ENCODE results near the gene WNT5B. TPM values are rescaled to one million over a fixed set of nuclear protein-coding genes. Genes with fewer than 3 reads are reported as not detected.
"Not testable (repeated sequence)": the region's sequence is repeated elsewhere in the genome, so short reads cannot be mapped to it uniquely, and the experiment has no call there.

Gene WNT5B
- total and polyA plus RNA-seq, 8 donors, result 0.72 to 2.8 (median 0.86) TPM

GRCh38 chr12:1692226-1692625, 63.2 kb downstream of the WNT5B start:
- H3K27me3 ChIP-seq, result no peaks in the 10 kb centered on the region
- 18 to 28% methylated on average over 4 of the region's 4 CpGs for WGBS, 2 donors
- peak overlapping the region in 3 of 4 donors; percentile 91 to 93 (median 91) for H3K4me3 ChIP-seq
- ATAC-seq (no peak), FAIRE-seq (no peak), DNase-seq (no peak)
- intact Hi-C loops (cut with DNase I), result no loop called here
- TF ChIP-seq CTCF (IDR thresholded peaks at IDR 0.05), result no peak
- no peaks in the 10 kb centered on the region for H3K36me3 ChIP-seq
- H3K27ac ChIP-seq, result no peak overlapping the region
- peaks cover 0 to 14% (median 13%) of the 10 kb centered on the region in 3 donors for H3K4me1 ChIP-seq
- no peaks in the 10 kb centered on the region for H3K9me3 ChIP-seq

- no peaks in the 10 kb centered on the region for H3K9me3 ChIP-seq
- H3K36me3 ChIP-seq, result no peaks in the 10 kb centered on the region
- no peak for ATAC-seq
- no peak for TF ChIP-seq CTCF (IDR thresholded peaks at IDR 0.05)
- H3K4me3 ChIP-seq, result peak overlapping the region in 1 of 4 donors; percentile 91
- DNase-seq, result no peak
- 77 to 80% methylated on average over 15 of the region's 15 CpGs for WGBS, 2 donors
- no peak overlapping the region for H3K27ac ChIP-seq
- intact Hi-C loops (cut with DNase I), result no loop called here
- H3K4me1 ChIP-seq, result peaks cover 0 to 16% (median 14%) of the 10 kb centered on the region in 3 donors
- no peaks in the 10 kb centered on the region for H3K27me3 ChIP-seq
- no peak for FAIRE-seq
Measured at GRCh38 chr12:1692895-1693610, 64.0 kb downstream of the WNT5B start.

GRCh38 chr12:1695097-1695496, 66.1 kb downstream of the WNT5B start:
- H3K27ac ChIP-seq; H3K27me3 ChIP-seq; ATAC-seq; H3K36me3 ChIP-seq; intact Hi-C loops (cut with DNase I); H3K9me3 ChIP-seq; DNase-seq; H3K4me3 ChIP-seq; FAIRE-seq: not testable (repeated sequence)
- WGBS, 2 donors, result 92 to 98% methylated on average over 8 of the region's 8 CpGs
- H3K4me1 ChIP-seq, result peaks cover 6 to 28% (median 25%) of the 10 kb centered on the region in 3 donors

GRCh38 chr12:1695886-1696670, 67.0 kb downstream of the WNT5B start:
- intact Hi-C loops (cut with DNase I), result no loop called here
- H3K4me1 ChIP-seq, result peaks cover 6 to 28% (median 25%) of the 10 kb centered on the region in 3 donors
- WGBS, 2 donors, result 78 to 81% methylated on average over 8 of the region's 8 CpGs

More at GRCh38 chr12:1695886-1696670, 67.0 kb downstream of the WNT5B start:
- H3K36me3 ChIP-seq, result no peaks in the 10 kb centered on the region
- FAIRE-seq (no peak), DNase-seq (no peak), ATAC-seq (no peak)
- H3K4me3 ChIP-seq, result no peak overlapping the region
- H3K27ac ChIP-seq, result no peak overlapping the region
- no peaks in the 10 kb centered on the region for H3K27me3 ChIP-seq
- H3K9me3 ChIP-seq, result no peaks in the 10 kb centered on the region
- TF ChIP-seq CTCF (IDR thresholded peaks at IDR 0.05), result no peak
